ELF-1 (cell line): Measurements from ENCODE around the gene ANKRD24.
A peak's percentile ranks its signal among the peaks of the same experiment; 100 is the strongest.
"Not testable (repeated sequence)": the region's sequence is repeated elsewhere in the genome, so short reads cannot be mapped to it uniquely, and the experiment has no call there.

Source experiments
- DNase-seq: peaks from one replicate; pipeline ENCODE4 v3.0.0-alpha.2; 2016; ENCODE audit warnings: low read depth, low spot score

Gene ANKRD24

DNA sequence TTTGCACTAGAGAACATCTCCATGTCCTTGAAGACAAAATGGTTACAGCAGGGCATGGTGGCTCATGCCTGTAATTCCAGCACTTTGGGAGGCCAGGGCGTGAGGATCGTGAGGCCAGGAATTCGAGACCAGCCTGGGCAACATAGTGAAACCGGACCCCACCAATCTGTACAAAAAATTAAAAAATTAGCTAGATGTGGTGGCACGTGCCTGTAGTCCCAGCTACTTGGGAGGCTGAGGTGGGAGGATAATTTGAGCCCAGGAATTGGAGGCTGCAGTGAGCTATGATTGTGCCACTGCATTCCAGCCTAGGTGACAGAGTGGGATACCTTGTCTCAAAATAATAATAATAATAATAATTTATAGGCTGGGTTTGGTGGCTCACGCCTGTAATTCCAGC is 47.7 kb downstream of the ANKRD24 start:
- DNase-seq = not testable (repeated sequence)

DNA sequence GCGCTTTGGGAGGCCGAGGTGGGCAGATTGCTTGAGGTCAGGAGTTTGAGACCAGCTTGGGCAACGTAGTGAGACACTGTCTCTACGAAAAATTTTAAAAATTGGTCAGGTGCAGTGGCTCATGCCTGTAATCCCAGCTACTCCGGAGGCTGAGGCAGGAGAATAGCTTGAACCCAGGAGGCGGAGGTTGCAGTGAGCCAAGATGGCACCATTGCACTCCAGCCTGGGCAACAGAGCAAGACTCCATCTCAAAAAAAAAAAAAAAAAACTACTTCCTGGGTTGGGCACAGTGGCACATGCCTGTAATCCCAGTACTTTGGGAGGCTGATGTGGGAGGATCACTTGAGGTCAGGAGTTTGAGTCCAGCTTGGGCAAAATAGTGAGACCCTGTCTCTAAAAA is 49.0 kb downstream of the ANKRD24 start:
- not testable (repeated sequence) for DNase-seq

DNA sequence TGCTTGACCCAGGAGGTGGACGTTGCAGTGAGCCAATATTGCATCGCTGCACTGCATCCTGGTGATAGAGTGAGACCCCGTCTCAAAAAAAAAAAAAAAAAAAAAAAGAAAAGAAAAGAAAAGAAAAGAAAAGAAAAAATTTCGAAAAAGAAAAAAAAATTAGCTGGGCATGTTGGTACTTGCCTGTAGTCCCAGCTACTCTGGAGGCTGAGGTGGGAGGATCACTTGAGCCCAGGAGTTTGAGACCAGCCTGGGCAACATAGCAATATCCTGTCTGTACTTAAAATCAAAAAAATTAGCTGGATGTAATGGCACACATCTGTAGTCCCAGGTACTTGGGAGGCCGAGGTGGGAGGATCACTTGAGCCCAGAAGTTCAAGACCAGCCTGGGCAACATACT is 49.6 kb downstream of the ANKRD24 start:
- not testable (repeated sequence) for DNase-seq

DNA sequence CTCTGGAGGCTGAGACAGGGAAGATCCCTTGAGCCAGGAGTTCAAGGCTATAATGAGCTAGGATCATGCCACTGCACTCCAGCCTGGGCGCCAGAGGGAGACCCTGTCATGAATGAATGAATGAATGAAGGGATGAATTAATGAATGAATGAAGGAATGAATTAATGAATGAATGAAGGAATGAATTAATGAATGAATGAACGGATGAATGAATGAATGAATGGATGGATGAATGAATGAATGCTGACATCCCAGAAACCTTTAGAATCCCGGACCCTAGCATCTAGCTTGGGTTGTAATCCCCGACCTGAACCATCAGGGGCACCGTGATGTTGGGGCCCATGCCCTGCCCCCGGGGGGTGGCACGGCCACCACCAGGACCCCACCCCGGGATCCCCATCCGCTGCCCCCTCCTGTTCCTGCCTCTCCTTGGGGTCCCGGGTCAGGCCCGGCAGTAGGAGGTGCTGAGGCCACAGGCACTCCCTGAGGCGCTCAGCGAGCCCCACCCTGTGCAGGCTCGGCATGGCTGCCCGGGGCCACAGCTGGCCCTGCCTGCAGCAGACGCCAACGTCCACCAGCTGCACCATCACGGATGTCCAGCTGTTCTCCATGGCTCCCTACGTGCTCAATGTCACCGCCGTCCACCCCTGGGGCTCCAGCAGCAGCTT is 50.3 kb downstream of the ANKRD24 start:
- DNase-seq = no peak

DNA sequence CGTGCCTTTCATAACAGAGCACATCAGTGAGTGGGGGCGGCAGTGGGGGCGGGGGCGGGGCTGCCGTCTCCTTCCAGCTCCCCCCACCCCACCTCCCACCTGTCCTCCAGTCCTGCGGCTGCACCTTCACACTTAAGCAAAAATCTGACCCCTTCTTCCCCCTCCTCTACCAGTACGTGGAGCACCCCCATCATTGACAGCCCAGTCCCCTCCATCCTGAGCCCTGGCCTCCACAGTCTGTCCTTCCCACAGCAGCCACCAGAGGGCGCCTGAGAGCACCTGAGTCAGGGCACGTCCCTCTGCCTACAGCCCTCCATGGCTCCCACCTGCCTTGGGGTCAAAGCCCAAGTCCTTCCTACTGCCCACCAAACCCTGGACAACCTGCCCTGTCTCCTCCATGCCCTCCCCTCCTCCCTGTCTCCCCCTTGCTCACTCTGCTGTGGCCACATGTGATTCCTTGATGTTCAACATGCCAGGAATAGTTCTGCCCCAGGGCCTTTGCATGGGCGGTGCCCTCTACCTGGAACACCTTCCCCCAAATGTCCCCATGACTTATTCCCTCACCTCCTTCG is 50.9 kb downstream of the ANKRD24 start:
- DNase-seq = peak; percentile 77

DNA sequence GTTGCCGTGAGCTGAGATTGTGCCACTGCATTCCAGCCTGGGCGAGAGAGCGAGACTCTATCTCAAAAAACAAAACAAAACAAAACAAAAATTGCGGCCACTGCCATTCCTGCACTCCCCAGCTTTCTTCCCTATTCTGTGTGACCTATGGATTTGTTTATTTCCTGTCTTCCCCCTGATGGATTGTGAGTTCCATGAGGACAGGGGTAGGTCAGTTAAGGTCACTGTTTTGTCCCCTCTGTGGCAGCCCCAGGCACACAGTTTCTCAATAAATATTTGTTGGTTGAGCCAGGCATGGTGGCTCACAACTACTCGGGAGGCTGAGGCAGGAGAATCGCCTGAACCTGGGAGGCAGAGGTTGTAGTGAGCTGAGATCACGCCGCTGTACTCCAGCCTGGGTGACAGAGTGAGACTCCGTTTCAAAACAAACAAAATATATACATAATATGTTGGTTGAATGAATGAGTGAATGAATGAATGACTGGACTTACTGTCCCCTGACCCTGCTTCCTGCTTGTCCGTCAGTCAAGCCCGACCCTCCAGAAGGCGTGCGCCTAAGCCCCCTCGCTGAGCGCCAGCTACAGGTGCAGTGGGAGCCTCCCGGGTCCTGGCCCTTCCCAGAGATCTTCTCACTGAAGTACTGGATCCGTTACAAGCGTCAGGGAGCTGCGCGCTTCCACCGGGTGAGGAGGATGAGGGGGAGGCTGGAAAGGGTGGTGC is 51.8 kb downstream of the ANKRD24 start:
- DNase-seq = no peak

DNA sequence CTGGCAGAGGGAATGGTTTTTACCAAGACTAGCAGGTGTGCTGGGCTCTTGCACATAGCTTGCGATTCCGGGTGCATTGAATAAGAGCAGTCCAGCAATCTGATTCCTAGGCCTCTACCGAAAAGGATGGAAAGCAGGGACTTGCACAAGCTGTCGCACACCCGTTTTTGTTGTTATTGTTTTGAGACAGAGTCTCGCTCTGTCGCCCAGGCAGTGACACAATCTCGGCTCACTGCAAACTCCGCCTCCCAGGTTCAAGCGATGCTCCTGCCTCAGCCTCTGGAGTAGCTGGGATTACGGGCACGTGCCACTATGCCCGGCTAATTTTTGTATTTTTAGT is 52.3 kb downstream of the ANKRD24 start:
- no peak for DNase-seq

DNA sequence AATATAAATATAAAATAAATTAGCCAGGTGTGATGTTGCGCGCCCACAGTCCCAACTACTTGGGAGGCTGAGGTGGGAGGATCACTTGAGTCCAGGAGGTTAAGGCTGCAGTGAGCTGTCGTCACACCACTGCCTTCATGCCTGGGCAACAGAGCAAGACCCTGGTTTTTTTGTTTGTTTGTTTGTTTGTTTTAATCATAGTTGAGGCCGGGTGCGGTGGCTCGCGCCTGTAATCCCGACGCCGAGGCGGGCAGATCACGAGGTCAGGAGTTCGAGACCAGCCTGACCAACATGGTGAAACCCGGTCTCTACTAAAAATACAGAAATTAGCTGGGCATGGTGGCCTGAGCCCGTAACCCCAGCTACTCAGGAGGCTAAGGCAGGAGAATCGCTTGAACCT is 55.0 kb downstream of the ANKRD24 start:
- DNase-seq = not testable (repeated sequence)

DNA sequence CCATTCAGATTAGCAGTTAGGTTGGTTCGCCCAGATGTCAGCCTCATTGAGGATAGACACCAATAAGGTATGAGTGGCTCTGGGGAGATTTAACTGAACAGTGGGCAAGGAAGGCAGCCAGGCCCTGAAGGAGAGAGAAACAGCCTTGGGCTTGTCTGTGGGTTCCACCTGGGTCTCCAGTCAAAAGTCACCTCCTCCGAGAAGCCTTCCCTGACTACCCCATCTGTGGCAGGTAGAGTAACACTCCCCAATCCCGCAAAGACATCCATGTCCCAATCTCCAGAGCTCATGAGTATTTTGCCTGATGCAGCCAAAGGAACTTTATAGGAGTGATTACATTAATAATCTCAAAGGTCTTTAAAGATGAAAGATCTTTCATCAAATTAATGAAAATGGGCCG is 56.3 kb downstream of the ANKRD24 start:
- no peak for DNase-seq

DNA sequence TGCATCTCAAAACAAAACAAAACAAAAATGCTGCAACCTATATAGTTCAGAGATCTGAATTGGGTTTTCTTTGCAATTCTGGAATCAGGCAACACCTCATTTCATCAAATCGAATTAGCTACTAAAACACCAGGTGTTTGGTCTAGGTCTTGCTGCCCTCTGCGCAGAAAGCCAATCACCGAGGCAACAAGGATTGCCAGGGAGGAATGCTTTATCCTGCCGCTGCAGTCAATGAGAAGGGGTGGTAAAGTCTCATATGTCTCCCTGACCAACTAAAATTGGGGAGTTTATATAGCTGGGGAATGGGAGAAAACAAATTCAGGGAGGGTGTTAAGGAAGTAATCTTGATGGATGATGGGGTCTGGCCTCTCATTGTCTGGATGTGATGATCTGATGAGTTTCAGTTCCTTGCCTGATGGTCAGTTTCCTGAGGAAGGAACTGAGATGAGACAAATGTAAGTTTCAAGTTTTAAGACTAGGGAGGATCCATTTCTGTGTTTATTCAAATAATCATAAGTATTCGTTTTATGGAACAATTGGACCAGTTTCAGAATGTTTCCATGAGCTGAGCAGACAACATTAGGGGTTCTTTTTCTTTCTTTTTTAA is 59.4 kb downstream of the ANKRD24 start:
- no peak for DNase-seq

DNA sequence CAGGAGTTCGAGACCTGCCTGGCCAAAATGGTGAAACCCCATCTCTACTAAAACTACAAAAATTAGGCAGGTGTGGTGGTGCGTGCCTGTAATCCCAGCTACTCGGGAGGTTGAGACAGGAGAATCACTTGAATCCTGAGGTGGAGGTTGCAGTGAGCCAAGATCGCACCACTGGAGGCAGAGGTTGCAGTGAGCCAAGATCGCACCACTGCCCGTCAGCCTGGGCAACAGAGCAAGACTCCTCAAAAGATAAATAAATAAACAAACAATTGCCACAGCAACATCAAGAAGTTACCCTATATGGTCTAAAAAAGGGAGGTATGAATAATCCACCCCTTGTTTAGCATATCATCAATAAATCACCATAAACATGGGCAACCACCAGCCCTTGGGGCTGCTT is 63.4 kb downstream of the ANKRD24 start:
- DNase-seq = not testable (repeated sequence)

DNA sequence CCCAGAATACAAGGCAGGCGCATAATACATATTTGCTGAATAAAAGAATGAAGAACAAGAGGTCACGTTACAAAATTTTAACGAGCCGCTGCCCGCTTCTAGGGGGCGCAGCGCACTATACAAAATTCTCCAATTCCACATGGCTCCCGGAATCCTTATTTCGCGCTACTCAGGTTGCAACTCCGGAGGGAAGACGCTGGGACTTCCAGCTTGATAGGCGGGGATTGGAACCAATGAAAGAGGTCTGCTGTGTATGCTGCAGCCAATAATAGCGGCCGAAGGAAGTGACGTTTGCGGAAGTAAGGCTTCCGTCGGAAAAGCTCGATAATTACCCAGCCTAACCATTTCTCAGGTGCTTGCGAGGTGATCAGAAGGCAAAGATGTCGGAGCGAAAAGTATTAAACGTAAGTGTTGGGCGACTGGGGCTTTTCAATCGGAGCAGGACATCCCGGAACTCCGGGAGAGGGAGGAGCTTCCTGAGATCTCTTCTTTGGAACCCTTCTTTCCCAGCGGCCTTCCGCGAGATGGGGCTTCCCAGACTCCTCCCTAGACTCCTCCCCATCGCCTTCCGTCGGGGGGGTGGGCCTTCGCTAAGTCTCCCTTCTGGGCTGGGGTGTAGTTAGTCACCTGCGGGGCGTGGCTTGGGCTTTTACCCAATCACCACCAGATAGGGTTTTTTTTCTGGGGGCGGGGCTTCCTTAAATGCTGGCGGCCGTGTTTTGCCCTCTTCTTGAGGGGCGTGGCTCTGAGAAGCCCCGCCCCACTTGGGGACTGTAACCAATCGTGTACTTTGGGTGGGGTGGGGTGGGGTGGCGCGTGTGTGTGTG is 64.5 kb downstream of the ANKRD24 start, which contains the start of gene YJU2:
Gene YJU2 (plus strand): TSS at position 314 of the 827 bp plus-strand sequence. CDS start 67 bp downstream, at position 381.
- peak; percentile 100 for DNase-seq

DNA sequence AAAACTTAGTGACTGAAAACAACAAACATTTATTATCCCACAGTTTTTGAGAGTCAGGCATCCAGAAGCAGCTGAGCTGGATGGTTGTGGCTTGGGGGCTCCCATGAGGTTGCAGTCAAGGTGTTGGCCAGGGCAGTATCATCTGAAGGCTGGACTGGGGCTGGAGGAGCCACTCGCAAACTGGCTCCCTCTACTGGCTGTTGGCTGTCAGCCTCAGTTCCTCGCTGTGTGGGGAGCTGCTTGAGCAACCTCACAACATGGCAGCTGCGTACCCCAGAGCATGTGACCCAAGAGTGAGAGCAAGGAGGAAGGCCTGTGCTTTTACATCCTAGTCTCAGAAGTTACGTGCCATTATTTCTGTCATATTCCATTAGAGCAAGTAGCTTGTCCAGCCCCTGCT is 74.1 kb downstream of the ANKRD24 start:
- DNase-seq = peak; percentile 23

DNA sequence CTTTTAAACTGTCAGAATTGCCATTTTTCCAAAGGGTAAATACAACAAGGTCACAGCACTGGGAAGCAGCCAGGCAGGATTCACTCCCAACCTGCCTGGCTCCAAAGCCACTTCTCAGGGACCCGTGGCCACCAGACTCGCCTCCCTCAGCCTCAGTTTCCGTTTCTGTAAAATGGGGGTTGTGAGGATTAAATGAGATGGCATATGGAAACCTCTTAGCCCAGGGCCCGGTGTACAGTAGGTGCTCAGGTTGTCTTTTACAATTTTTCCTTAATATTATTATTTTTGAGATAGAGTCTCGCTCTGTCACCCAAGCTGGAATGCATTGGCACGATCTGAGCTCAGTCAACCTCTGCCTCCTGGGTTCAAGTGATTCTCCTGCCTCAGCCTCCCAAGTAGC is 74.5 kb downstream of the ANKRD24 start:
- DNase-seq = no peak

DNA sequence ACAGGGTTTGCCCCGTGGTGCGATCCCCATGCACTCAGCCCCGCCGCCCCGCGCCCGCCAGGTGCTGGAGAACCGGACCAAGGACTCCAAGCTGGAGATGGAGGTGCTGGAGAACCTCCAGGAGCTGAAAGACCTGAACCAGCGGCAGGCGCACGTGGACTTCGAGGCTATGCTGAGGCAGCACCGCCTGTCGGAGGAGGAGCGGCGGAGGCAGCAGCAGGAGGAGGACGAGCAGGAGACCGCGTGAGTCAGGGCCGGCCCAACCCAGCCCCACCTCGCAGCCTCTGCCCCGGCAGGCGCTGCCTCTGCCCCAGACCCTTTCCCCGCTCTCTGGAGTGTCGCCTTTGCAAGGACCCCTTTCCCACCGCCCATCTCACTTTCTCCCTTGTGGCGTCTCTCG is 75.7 kb downstream of the ANKRD24 start:
- DNase-seq = no peak

DNA sequence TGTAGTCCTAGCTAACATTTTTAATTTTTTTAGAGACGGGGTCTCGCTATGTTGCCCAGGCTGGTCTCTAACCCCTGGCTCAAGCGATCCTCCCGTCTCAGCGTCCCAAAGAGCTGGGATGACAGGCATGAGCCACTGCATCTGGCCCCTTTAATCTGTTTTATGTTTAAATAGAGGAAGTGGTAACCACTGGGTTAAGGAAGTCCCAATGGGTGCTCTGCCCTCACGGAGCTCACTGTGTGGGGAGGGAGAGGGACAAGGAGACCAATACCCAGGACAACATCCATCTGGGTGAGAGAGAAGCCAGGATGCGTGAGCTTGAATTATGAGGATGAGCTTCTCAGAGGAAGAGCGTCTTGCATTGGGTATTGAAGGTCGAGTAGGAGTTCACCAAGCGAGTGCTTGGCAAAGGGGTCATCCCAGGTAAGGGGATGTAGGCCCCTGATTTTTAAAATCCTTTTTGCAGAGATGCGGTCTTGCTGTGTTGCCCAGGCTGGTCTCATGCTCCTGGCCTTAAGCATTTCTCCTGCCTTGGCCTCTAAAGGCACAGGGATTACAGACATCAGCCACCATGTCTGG is 78.2 kb downstream of the ANKRD24 start:
- no peak for DNase-seq

DNA sequence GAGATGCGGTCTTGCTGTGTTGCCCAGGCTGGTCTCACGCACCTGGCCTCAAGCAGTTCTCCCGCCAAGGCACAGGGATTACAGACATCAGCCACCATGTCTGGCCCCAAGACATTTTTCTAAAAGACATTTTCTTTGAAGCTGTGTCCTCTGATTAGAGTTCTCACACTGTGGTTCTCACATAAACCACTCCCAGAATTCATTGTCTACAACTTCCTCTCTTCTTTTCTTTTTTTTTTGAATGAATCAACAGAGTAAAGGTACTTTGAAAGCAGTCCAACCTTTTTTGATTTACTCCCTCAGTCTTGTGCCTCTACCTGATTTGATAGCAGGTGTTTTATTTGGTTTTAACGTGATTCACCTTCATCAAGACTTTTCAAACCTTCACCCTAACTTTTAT is 82.3 kb downstream of the ANKRD24 start:
- DNase-seq = no peak

DNA sequence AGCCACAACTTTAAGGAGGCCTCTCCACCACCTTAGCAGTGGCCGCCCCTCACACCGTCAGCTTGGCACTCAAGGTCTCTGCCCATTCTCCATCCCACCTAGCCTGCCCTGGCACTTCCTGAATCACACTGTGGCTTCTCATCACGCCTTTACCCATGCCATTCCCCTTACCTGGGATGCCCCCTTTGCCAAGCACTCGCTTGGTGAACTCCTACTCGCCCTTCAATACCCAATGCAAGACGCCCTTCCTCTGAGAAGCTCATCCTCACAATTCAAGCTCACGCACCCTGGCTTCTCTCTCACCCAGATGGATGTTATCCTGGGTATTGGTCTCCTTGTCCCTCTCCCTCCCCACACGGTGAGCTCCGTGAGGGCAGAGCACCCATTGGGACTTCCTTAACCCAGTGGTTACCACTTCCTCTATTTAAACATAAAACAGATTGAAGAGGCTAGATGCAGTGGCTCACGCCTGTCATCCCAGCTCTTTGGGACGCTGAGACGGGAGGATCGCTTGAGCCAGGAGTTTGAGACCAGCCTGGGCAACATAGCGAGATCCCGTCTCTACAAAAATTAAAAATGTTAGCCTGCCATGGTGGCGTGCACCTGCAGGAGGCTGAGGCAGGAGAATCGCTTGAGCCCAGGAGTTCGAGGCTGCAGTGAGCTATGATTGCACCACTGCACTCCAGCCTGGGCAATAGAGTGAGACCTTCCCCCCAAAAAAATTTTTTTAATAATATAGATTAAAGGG is 83.9 kb downstream of the ANKRD24 start:
- DNase-seq = no peak

DNA sequence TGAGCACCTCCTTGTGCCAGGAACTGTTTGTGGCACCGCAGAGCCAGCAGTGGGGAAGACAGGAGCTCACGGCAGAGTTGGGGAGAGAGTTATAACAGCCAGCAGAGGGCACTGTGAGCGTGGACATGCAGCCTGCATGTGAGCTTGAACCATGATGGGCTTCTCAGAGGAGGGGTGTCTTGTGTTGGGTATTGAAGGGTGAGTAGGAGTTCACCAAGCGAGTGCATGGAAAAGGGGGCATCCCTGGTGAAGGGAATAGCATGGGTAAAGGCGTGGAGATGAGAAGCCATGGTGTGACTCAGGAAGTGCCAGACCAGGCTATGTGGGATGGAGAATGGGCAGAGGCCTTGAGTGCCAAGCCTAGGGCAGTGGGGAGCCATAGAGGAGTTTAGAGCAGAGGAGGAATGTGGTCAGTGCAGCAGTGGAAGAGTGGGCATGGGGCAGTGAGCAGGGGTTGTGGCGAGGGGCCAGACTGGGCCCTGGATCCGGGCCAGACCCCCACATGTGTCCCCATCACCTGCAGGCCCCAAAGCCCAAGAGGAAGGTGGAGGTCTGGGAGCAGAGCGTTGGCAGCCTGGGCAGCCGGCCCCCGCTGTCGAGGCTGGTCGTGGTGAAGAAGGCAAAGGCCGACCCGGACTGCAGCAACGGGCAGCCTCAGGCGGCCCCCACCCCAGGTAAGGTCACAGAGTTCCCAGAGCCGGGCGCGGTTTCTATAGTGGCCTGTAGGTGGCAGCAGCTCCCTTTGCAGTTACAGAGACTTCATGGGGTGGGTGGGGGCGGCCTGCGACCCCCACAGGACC is 84.8 kb downstream of the ANKRD24 start:
- peak; percentile 87 for DNase-seq
